B cell (primary cell): Measurements from ENCODE around the gene AQP10. TPM values are rescaled to one million over a fixed set of nuclear protein-coding genes. Genes with fewer than 3 reads are reported as not detected.

Experiments used
- ATAC-seq: fragments of 200-7000 bp; cut with Tn5 transposase; one replicate; pipeline ENCODE4 v1.10.0; 2021; ENCODE audit warnings: low read depth, mild to moderate bottlenecking, moderate number of reproducible peaks, moderate library complexity
- CTCF ChIA-PET: fragments of 350-600 bp; sonication (Branson Sonifier 250); formaldehyde crosslinking; loops from one replicate; lab custom pipeline; 2021; ENCODE audit warnings: antibody characterized with exemption, inconsistent platforms; lab: Charles Lee
- POLR2A ChIA-PET: fragments of 350-600 bp; sonication (Branson Sonifier 250); formaldehyde crosslinking; loops from one replicate; lab custom pipeline; 2021; ENCODE audit warnings: antibody characterized with exemption; lab: Charles Lee
- DNase-seq: peaks from one replicate; pipeline ENCODE4 v3.0.0; 2013
- H2AFZ ChIP-seq: 2 replicates; pipeline ENCODE4 v1.6.1; 2012; ENCODE audit warnings: mild to moderate bottlenecking, low read depth, low read length; ENCODE audit not compliant: insufficient read depth, poor library complexity, severe bottlenecking
- H3K27ac ChIP-seq, 2 donors: 1 replicate in 1 of 2; 2 replicates in 1 of 2; pipeline ENCODE4 v1.5.1; 2012 to 2013; ENCODE audit warnings: low read length in 2 of 2, mild to moderate bottlenecking in 2 of 2, moderate library complexity in 1 of 2
- H3K27me3 ChIP-seq, 4 experiments: fragments of 200-600 bp in 1 of 4; sonication (generic) in 1 of 4; replicated peaks in 1 of 4; 1 replicate in 2 of 4; 2 replicates in 2 of 4; pipeline versions ENCODE4 v1.6.1 to v1.7.0; 2013 to 2016; ENCODE audit warnings: low read length in 3 of 4, mild to moderate bottlenecking in 2 of 4, mixed read lengths in 1 of 4, moderate library complexity in 1 of 4; ENCODE audit not compliant: insufficient read depth in 4 of 4, control insufficient read depth in 3 of 4; ENCODE audit errors: control extremely low read depth in 1 of 4
- H3K36me3 ChIP-seq, 2 experiments: replicated peaks in 1 of 2; 1 replicate in 1 of 2; 2 replicates in 1 of 2; pipeline versions ENCODE4 v1.6.1 to v1.7.1; 2013; ENCODE audit warnings: low read length in 1 of 2; ENCODE audit not compliant: insufficient read depth in 2 of 2, control insufficient read depth in 1 of 2; ENCODE audit errors: control extremely low read depth in 1 of 2, extremely low read depth in 1 of 2
- H3K4me1 ChIP-seq, 2 donors: fragments of 200-600 bp in 1 of 2; sonication (generic) in 1 of 2; 1 replicate in 1 of 2; 2 replicates in 1 of 2; pipeline versions ENCODE4 v1.5.1 to v1.6.1; 2013 to 2017; ENCODE audit warnings: low read length in 2 of 2; ENCODE audit not compliant: control insufficient read depth in 2 of 2, insufficient read depth in 2 of 2
- H3K4me2 ChIP-seq: replicated peaks from 2 replicates; pipeline ENCODE3; 2012; ENCODE audit warnings: mild to moderate bottlenecking, low read depth, low read length; ENCODE audit not compliant: poor library complexity, severe bottlenecking
- H3K4me3 ChIP-seq, 5 experiments: fragments of 200-600 bp in 1 of 5; sonication (generic) in 1 of 5; 1 replicate in 3 of 5; 2 replicates in 2 of 5; pipeline versions ENCODE4 v1.5.1 to v1.7.0; 2011 to 2016; ENCODE audit warnings: low read length in 4 of 5, mild to moderate bottlenecking in 4 of 5, low read depth in 2 of 5, control low read depth in 1 of 5, moderate library complexity in 1 of 5; ENCODE audit not compliant: insufficient read depth in 1 of 5; ENCODE audit errors: control extremely low read depth in 1 of 5, extremely low read depth in 1 of 5
- H3K79me2 ChIP-seq: fragments of 200-600 bp; sonication (generic); one replicate; pipeline ENCODE4 v1.6.0; 2016; ENCODE audit warnings: low read length; ENCODE audit not compliant: control insufficient read depth, insufficient read depth
- H3K9ac ChIP-seq: fragments of 200-600 bp; sonication (generic); 2 replicates; pipeline ENCODE4 v1.6.1; 2017; ENCODE audit warnings: mild to moderate bottlenecking, low read length, moderate library complexity
- H3K9me3 ChIP-seq, 3 donors: one replicate each; pipeline versions ENCODE4 v1.6.1 to v1.7.1; 2013; ENCODE audit warnings: low read length in 2 of 3; ENCODE audit not compliant: control insufficient read depth in 2 of 3, insufficient read depth in 1 of 3; ENCODE audit errors: control extremely low read depth in 1 of 3
- H4K20me1 ChIP-seq: 2 replicates; pipeline ENCODE4 v1.6.0; 2012; ENCODE audit warnings: mild to moderate bottlenecking, low read length; ENCODE audit not compliant: insufficient read depth, control insufficient read depth, poor library complexity, severe bottlenecking
- H3K27ac Mint-ChIP-seq: one replicate; pipeline ENCODE4 v1.8.0; 2021; ENCODE audit warnings: mixed read lengths
- H3K27me3 Mint-ChIP-seq: one replicate; pipeline ENCODE4 v1.8.0; 2021; ENCODE audit warnings: mixed read lengths
- H3K4me1 Mint-ChIP-seq: one replicate; pipeline ENCODE4 v1.8.0; 2021; ENCODE audit warnings: mixed read lengths
- H3K4me3 Mint-ChIP-seq: one replicate; pipeline ENCODE4 v1.8.0; 2021; ENCODE audit warnings: mixed read lengths
- H3K9me3 Mint-ChIP-seq: one replicate; pipeline ENCODE4 v1.8.0; 2022; ENCODE audit warnings: mixed read lengths; ENCODE audit not compliant: insufficient read depth
- CTCF ChIP-seq: fragments of 200-600 bp; IDR thresholded peaks from one replicate; pipeline ENCODE4 v1.8.0; 2022; ENCODE audit warnings: antibody characterized with exemption, mild to moderate bottlenecking
- EZH2 ChIP-seq: IDR thresholded peaks from 2 replicates; pipeline ENCODE4 v1.6.1; 2012; ENCODE audit warnings: borderline replicate concordance, low read depth, mild to moderate bottlenecking, moderate library complexity, low read length; ENCODE audit not compliant: insufficient read depth, poor library complexity, severe bottlenecking
- WGBS: methylation state at CpG from one replicate; pipeline ENCODE4 v1.1.5; 2013; ENCODE audit warnings: missing lambda C conversion rate; ENCODE audit not compliant: insufficient coverage; 5-methylcytosine and 5-hydroxymethylcytosine counted together
- intact Hi-C: fragments of 100-400 bp; cut with micrococcal nuclease; formaldehyde crosslinking; loops from one replicate; pipeline ENCODE4 v1.10.0; 2022
- polyA plus RNA-seq: library from polyadenylated mRNA; depleted of rRNA; stranded (reverse); fragments of >200 nt; gene quantifications from 2 replicates; pipeline ENCODE4 v1.2.3, GENCODE V29; 2012
- total RNA-seq, 2 donors: library from RNA; stranded (reverse); fragments of 120-200 nt in 1 of 2; gene quantifications; 1 replicate in 1 of 2; 2 replicates in 1 of 2; pipeline versions ENCODE4 v1.2.3 to v1.2.4, GENCODE V29; 2013 to 2022

AQP10 gene
- total and polyA plus RNA-seq, 2 donors (not counting 1 experiment from before 2014, with no cell fraction given): 0.06 TPM; not detected in 1

GRCh38 chr1:154323493-154323892, 2.6 kb downstream of the AQP10 start:
- H3K9me3 Mint-ChIP-seq: no peaks in the 10 kb centered on the region
- no peaks in the 10 kb centered on the region for H3K9me3 ChIP-seq
- peaks cover 0 to 18% (median 3%) of the 10 kb centered on the region in 4 experiments for H3K27me3 ChIP-seq
- peaks cover 6% of the 10 kb centered on the region for H4K20me1 ChIP-seq
- H3K4me3 Mint-ChIP-seq: no peak overlapping the region
- H2AFZ ChIP-seq: no peak overlapping the region
- no peaks in the 10 kb centered on the region for H3K36me3 ChIP-seq
- no peak overlapping the region for H3K4me2 ChIP-seq
- H3K27me3 Mint-ChIP-seq: peaks cover 18% of the 10 kb centered on the region
- H3K27ac ChIP-seq: no peak overlapping the region
- peaks cover 23 to 35% of the 10 kb centered on the region in 2 donors for H3K4me1 ChIP-seq
- WGBS: over 99% methylated on average over 6 of the region's 7 CpGs
- H3K4me1 Mint-ChIP-seq: peaks cover 31% of the 10 kb centered on the region
- H3K4me3 ChIP-seq: no peak overlapping the region
- intact Hi-C loops: loop anchor here (5.0 to 10.0 kb wide), 2 partner anchors 81 to 224 kb away; partner anchors contain the start of gene IL6R
- ChIA-PET CTCF (interaction anchor here (1.0 to 8.8 kb wide), 4 partner anchors 12 to 223 kb away, joined by 3 to 148 read pairs (median 4); no protein-coding TSS in a partner anchor), POLR2A (no interaction called here)
- no peaks in the 10 kb centered on the region for H3K79me2 ChIP-seq
- H3K27ac Mint-ChIP-seq: no peak overlapping the region
- TF ChIP-seq CTCF (no peak), EZH2 (no peak)
- ATAC-seq: no peak
- H3K9ac ChIP-seq: no peak overlapping the region
- no peak for DNase-seq

- H4K20me1 ChIP-seq: peaks cover 6% of the 10 kb centered on the region
- H3K79me2 ChIP-seq: no peaks in the 10 kb centered on the region
- H3K4me3 ChIP-seq: peak overlapping the region in 3 of 5 experiments; percentile 87 to 90 (median 88)
- no peak overlapping the region for H3K27ac ChIP-seq
- ChIA-PET CTCF (interaction anchor here (1.0 to 8.8 kb wide), 5 partner anchors 11 to 222 kb away, joined by 3 to 148 read pairs (median 3); no protein-coding TSS in a partner anchor), POLR2A (interaction anchor here (0.7 kb wide), 1 partner anchor 104 kb away, joined by 3 read pairs; the partner anchor contains the start of gene UBAP2L)
- Mint-ChIP-seq H3K27me3 (peaks cover 18% of the 10 kb centered on the region), H3K4me1 (peaks cover 35% of the 10 kb centered on the region), H3K27ac (peak overlapping the region; percentile 32), H3K9me3 (no peaks in the 10 kb centered on the region), H3K4me3 (peak overlapping the region; percentile 93)
- H3K27me3 ChIP-seq: peaks cover 0 to 18% (median 3%) of the 10 kb centered on the region in 4 experiments
- WGBS: 100% methylated on average over 1 of the region's 2 CpGs
- no peaks in the 10 kb centered on the region for H3K36me3 ChIP-seq
- H3K9me3 ChIP-seq: no peaks in the 10 kb centered on the region
- peak overlapping the region; percentile 92 for H3K4me2 ChIP-seq
- TF ChIP-seq CTCF (no peak), EZH2 (no peak)
- intact Hi-C loops: loop anchor here (1.0 to 10.0 kb wide), 3 partner anchors 11 to 223 kb away; partner anchors contain the start of gene IL6R
- no peak for ATAC-seq
- H3K4me1 ChIP-seq: peaks cover 28 to 40% of the 10 kb centered on the region in 2 donors
- H3K9ac ChIP-seq: peak overlapping the region; percentile 78
- H2AFZ ChIP-seq: peak overlapping the region; percentile 94
- peak; percentile 25 for DNase-seq
These were observed 3.3 kb downstream of the AQP10 start for GRCh38 chr1:154324241-154324640.
